ENCODE data around the gene B3GAT1.

DNA sequence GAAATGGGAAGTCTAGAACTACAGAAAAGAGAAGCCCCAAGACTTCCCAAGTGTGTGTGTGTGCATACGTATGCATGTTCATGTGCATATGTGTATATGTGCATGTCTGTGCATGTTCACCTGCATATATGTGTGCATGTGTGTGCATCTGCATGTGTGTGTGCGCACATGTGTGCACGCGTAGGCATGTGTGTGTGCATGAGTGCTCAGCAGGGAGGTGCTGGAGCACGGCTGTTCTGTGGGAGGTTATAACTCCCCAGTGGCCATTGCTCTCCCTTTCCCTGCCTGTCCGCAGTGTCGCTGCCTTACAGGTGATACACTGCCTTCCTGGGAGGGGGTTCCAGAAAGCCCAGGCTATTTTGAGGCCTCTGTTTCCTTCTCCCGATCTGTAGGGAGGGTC, 29.8 kb downstream of the B3GAT1 start:
- no peak for TF ChIP-seq CTCF (IDR thresholded peaks at IDR 0.05)
- TF ChIP-seq POLR2A (IDR thresholded peaks at IDR 0.05), result no peak
- TF ChIP-seq POLR2AphosphoS5 (IDR thresholded peaks at IDR 0.05; ENCODE audit: insufficient read depth in 1 of 2, low read depth in 1 of 2), result no peak
